ENCODE data around the gene FCN3.

Gene FCN3

GRCh38 chr1:27383661-27384060 is 9.0 kb upstream of the FCN3 start:
- no peak overlapping the region for H3K4me3 ChIP-seq (ENCODE audit: low read depth, low read length)
- no peak for TF ChIP-seq CTCF (IDR thresholded peaks at IDR 0.05; ENCODE audit: control insufficient read depth, extremely low read depth, insufficient read depth)
- no peak for DNase-seq (ENCODE audit: low read depth)

GRCh38 chr1:27383039-27383605 is 8.5 kb upstream of the FCN3 start, which contains the start of gene CD164L2:
TSS of gene CD164L2 (minus strand) at chr1:27383333. CDS start at chr1:27383239, 94 bp downstream.
- no peak for DNase-seq (ENCODE audit: low read depth)
- no peak for TF ChIP-seq CTCF (IDR thresholded peaks at IDR 0.05; ENCODE audit: control insufficient read depth, extremely low read depth, insufficient read depth)
- H3K4me3 ChIP-seq (ENCODE audit: low read depth, low read length) = peak within 1 kb of the TSS; percentile 51

GRCh38 chr1:27381969-27382762 is 7.5 kb upstream of the FCN3 start:
- no peak overlapping the region for H3K4me3 ChIP-seq (ENCODE audit: low read depth, low read length)
- DNase-seq (ENCODE audit: low read depth) = no peak
- TF ChIP-seq CTCF (IDR thresholded peaks at IDR 0.05; ENCODE audit: control insufficient read depth, extremely low read depth, insufficient read depth) = no peak

GRCh38 chr1:27380766-27381733 is 6.4 kb upstream of the FCN3 start:
- TF ChIP-seq CTCF (IDR thresholded peaks at IDR 0.05; ENCODE audit: control insufficient read depth, extremely low read depth, insufficient read depth) = no peak

GRCh38 chr1:27380224-27380623 is 5.6 kb upstream of the FCN3 start:
- TF ChIP-seq CTCF (IDR thresholded peaks at IDR 0.05; ENCODE audit: control insufficient read depth, extremely low read depth, insufficient read depth) = no peak
- H3K4me3 ChIP-seq (ENCODE audit: low read depth, low read length) = no peak overlapping the region
- DNase-seq (ENCODE audit: low read depth) = no peak

More at GRCh38 chr1:27380766-27381733, 6.4 kb upstream of the FCN3 start:
- DNase-seq (ENCODE audit: low read depth) = no peak
- no peak overlapping the region for H3K4me3 ChIP-seq (ENCODE audit: low read depth, low read length)

GRCh38 chr1:27379564-27380122 is 5.0 kb upstream of the FCN3 start:
- DNase-seq (ENCODE audit: low read depth) = no peak

More at GRCh38 chr1:27379564-27380122, 5.0 kb upstream of the FCN3 start:
- no peak for TF ChIP-seq CTCF (IDR thresholded peaks at IDR 0.05; ENCODE audit: control insufficient read depth, extremely low read depth, insufficient read depth)
- H3K4me3 ChIP-seq (ENCODE audit: low read depth, low read length) = no peak overlapping the region
